SK-N-SH treated with all-trans-retinoic acid at 6 μM for 48 hours (cell line): Measurements from ENCODE around the gene UNG.

Source experiments
- ATAC-seq: fragments of 200-7000 bp; cut with Tn5 transposase; 3 replicates; pipeline ENCODE4 v1.9.1; 2020; ENCODE audit warnings: mild to moderate bottlenecking, moderate library complexity
- ARNTL ChIP-seq: fragments of 450-650 bp; formaldehyde crosslinking; IDR thresholded peaks from 2 replicates; pipeline ENCODE4 v1.5.0; 2020; ENCODE audit warnings: low read depth, mild to moderate bottlenecking, moderate library complexity, borderline replicate concordance
- BACH2 ChIP-seq: fragments of 250-450 bp; sonication (Bioruptor Pico); IDR thresholded peaks from 2 replicates; pipeline ENCODE4 v1.9.0; 2021; ENCODE audit warnings: mild to moderate bottlenecking, borderline replicate concordance
- CREB5 ChIP-seq: fragments of 250-450 bp; sonication (Bioruptor Pico); IDR thresholded peaks from 2 replicates; pipeline ENCODE4 v1.5.1; 2020; ENCODE audit warnings: low read depth, mild to moderate bottlenecking, moderate library complexity
- CSDC2 ChIP-seq: fragments of 250-450 bp; sonication (Bioruptor Pico); IDR thresholded peaks from 2 replicates; pipeline ENCODE4 v1.5.0; 2020; ENCODE audit warnings: mild to moderate bottlenecking, moderate library complexity
- ESRRG ChIP-seq: fragments of 250-450 bp; sonication (Bioruptor Pico); IDR thresholded peaks from 2 replicates; pipeline ENCODE4 v1.6.1; 2021; ENCODE audit warnings: mild to moderate bottlenecking
- GLIS3 ChIP-seq: fragments of 250-450 bp; sonication (Bioruptor Pico); IDR thresholded peaks from 2 replicates; pipeline ENCODE4 v1.5.0; 2020; ENCODE audit warnings: mild to moderate bottlenecking, moderate library complexity
- ISL1 ChIP-seq: fragments of 250-450 bp; sonication (Bioruptor Pico); IDR thresholded peaks from 2 replicates; pipeline ENCODE4 v2.1.2; 2022; ENCODE audit warnings: mild to moderate bottlenecking, moderate library complexity
- OSR1 ChIP-seq: fragments of 250-450 bp; sonication (Bioruptor Pico); IDR thresholded peaks from 2 replicates; pipeline ENCODE4 v1.8.0; 2022; ENCODE audit warnings: moderate library complexity, mild to moderate bottlenecking, inconsistent platforms
- POU6F1 ChIP-seq: fragments of 250-450 bp; sonication (Bioruptor Pico); IDR thresholded peaks from 2 replicates; pipeline ENCODE4 v1.8.0; 2021; ENCODE audit warnings: low read depth, mild to moderate bottlenecking, moderate library complexity, borderline replicate concordance
- PPARA ChIP-seq: fragments of 250-450 bp; sonication (Bioruptor Pico); IDR thresholded peaks from 2 replicates; pipeline ENCODE4 v1.5.0; 2020; ENCODE audit warnings: mild to moderate bottlenecking, borderline replicate concordance
- RARB ChIP-seq: fragments of 250-450 bp; sonication (Bioruptor Pico); IDR thresholded peaks from 2 replicates; pipeline ENCODE4 v1.8.0; 2021; ENCODE audit warnings: mild to moderate bottlenecking, moderate library complexity
- SNAI2 ChIP-seq: fragments of 250-450 bp; sonication (Bioruptor Pico); IDR thresholded peaks from 2 replicates; pipeline ENCODE4 v1.5.0; 2020; ENCODE audit warnings: mild to moderate bottlenecking, moderate library complexity
- TSHZ2 ChIP-seq: fragments of 250-450 bp; sonication (Bioruptor Pico); IDR thresholded peaks from 2 replicates; pipeline ENCODE4 v1.5.0; 2020; ENCODE audit warnings: mild to moderate bottlenecking, moderate library complexity
- ZC3H10 ChIP-seq: fragments of 250-450 bp; sonication (Bioruptor Pico); IDR thresholded peaks from 2 replicates; pipeline ENCODE4 v1.5.1; 2021; ENCODE audit warnings: mild to moderate bottlenecking, moderate library complexity
- ZFP3 ChIP-seq: fragments of 250-450 bp; sonication (Bioruptor Pico); IDR thresholded peaks from 2 replicates; pipeline ENCODE4 v1.5.0; 2020; ENCODE audit warnings: mild to moderate bottlenecking, moderate library complexity
- ZFP30 ChIP-seq: fragments of 450-650 bp; formaldehyde crosslinking; IDR thresholded peaks from 2 replicates; pipeline ENCODE4 v1.5.0; 2022; ENCODE audit warnings: mild to moderate bottlenecking, moderate library complexity
- ZNF565 ChIP-seq: fragments of 450-650 bp; formaldehyde crosslinking; conservative IDR thresholded peaks from 2 replicates; pipeline ENCODE4 v1.5.0; 2020; ENCODE audit warnings: low read depth, mild to moderate bottlenecking, moderate library complexity
- ZNF70 ChIP-seq: fragments of 450-650 bp; formaldehyde crosslinking; IDR thresholded peaks from 2 replicates; pipeline ENCODE4 v1.5.0; 2020; ENCODE audit warnings: mild to moderate bottlenecking, moderate library complexity
- ZNF8 ChIP-seq: fragments of 450-650 bp; formaldehyde crosslinking; IDR thresholded peaks from 2 replicates; pipeline ENCODE4 v1.5.0; 2020; ENCODE audit warnings: mild to moderate bottlenecking, moderate library complexity
- TF ChIP-seq, protein P1 (sequence below): fragments of 250-450 bp; sonication (Bioruptor Pico); IDR thresholded peaks from 2 replicates; pipeline ENCODE4 v1.8.0; 2020; ENCODE audit warnings: mild to moderate bottlenecking, moderate library complexity, borderline replicate concordance
- TF ChIP-seq, protein P2 (sequence below): fragments of 250-450 bp; sonication (Bioruptor Pico); IDR thresholded peaks from 2 replicates; pipeline ENCODE4 v1.5.1; 2021; ENCODE audit warnings: mild to moderate bottlenecking, moderate library complexity

The UNG gene

DNA sequence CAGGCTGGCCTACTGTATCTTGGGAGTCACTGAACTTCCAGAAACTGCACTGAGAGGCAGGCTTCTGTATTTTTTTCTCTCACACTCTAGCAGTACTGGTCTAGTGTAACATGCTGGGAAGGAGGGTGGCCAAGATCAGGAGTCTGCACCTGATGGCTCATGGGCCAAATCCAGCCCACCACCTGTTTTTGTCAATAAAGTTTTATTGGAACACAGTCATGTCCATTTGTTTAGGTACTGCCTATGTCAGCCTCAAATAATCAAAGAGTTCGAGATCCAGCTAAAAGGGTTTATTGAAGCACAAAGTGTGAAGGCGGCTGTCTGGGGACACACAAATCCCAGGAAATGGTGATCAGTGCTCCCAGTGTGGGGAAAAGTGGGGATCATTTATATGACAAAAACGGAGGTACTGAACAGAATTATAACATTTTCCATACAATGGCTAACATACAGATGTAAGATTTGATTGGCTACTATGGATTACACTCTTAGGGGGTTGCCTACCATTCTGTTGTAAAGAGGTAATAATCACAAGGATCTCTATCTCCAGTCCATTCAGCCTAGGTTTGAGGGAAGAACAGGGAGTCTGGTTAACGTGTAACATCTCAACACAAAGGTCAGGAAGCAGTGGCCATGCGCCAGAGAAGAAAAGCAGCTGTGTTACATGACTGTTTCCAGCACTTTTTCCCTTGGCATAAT lies 32.1 kb upstream of the UNG start:
- ATAC-seq = no peak
- TF ChIP-seq ISL1 (CRISPR knock-in tag) (no peak), GLIS3 (no peak), POU6F1 (CRISPR knock-in tag) (no peak), RARB (CRISPR knock-in tag) (no peak), ZNF565 (CRISPR knock-in tag) (no peak), ZFP30 (CRISPR knock-in tag) (no peak), OSR1 (CRISPR knock-in tag) (no peak), ZFP3 (CRISPR knock-in tag) (no peak), TSHZ2 (CRISPR knock-in tag) (no peak), ESRRG (no peak), BACH2 (no peak), ZC3H10 (CRISPR knock-in tag) (no peak), CREB5 (no peak), ZNF8 (CRISPR knock-in tag) (no peak), PPARA (CRISPR knock-in tag) (no peak), CSDC2 (CRISPR knock-in tag) (no peak), SNAI2 (CRISPR knock-in tag) (no peak)
- TF ChIP-seq, protein P1, sequence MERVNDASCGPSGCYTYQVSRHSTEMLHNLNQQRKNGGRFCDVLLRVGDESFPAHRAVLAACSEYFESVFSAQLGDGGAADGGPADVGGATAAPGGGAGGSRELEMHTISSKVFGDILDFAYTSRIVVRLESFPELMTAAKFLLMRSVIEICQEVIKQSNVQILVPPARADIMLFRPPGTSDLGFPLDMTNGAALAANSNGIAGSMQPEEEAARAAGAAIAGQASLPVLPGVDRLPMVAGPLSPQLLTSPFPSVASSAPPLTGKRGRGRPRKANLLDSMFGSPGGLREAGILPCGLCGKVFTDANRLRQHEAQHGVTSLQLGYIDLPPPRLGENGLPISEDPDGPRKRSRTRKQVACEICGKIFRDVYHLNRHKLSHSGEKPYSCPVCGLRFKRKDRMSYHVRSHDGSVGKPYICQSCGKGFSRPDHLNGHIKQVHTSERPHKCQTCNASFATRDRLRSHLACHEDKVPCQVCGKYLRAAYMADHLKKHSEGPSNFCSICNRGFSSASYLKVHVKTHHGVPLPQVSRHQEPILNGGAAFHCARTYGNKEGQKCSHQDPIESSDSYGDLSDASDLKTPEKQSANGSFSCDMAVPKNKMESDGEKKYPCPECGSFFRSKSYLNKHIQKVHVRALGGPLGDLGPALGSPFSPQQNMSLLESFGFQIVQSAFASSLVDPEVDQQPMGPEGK (CRISPR knock-in tag) = no peak
- TF ChIP-seq, protein P2, sequence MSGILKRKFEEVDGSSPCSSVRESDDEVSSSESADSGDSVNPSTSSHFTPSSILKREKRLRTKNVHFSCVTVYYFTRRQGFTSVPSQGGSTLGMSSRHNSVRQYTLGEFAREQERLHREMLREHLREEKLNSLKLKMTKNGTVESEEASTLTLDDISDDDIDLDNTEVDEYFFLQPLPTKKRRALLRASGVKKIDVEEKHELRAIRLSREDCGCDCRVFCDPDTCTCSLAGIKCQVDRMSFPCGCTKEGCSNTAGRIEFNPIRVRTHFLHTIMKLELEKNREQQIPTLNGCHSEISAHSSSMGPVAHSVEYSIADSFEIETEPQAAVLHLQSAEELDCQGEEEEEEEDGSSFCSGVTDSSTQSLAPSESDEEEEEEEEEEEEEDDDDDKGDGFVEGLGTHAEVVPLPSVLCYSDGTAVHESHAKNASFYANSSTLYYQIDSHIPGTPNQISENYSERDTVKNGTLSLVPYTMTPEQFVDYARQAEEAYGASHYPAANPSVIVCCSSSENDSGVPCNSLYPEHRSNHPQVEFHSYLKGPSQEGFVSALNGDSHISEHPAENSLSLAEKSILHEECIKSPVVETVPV = no peak

- TF ChIP-seq ISL1 (CRISPR knock-in tag) (no peak), ZNF565 (CRISPR knock-in tag) (no peak), GLIS3 (no peak), RARB (CRISPR knock-in tag) (no peak), SNAI2 (CRISPR knock-in tag) (no peak), ZNF70 (no peak), ARNTL (CRISPR knock-in tag) (no peak), CREB5 (no peak), ZC3H10 (CRISPR knock-in tag) (no peak), ZFP3 (CRISPR knock-in tag) (no peak), PPARA (CRISPR knock-in tag) (no peak), ESRRG (no peak), OSR1 (CRISPR knock-in tag) (no peak), CSDC2 (CRISPR knock-in tag) (no peak)
- TF ChIP-seq, protein P2 = no peak
- TF ChIP-seq, protein P1 (CRISPR knock-in tag) = no peak
- ATAC-seq = no peak
These were observed 31.6 kb upstream of the UNG start for GRCh38 chr12:109065853-109066193.
